Measurements from ENCODE around the gene LAT. TPM values are rescaled to one million over a fixed set of nuclear protein-coding genes. Genes with fewer than 3 reads are reported as not detected.

LAT gene
- total RNA-seq, 1 experiment from 2014 or later, result 3.3 TPM

DNA sequence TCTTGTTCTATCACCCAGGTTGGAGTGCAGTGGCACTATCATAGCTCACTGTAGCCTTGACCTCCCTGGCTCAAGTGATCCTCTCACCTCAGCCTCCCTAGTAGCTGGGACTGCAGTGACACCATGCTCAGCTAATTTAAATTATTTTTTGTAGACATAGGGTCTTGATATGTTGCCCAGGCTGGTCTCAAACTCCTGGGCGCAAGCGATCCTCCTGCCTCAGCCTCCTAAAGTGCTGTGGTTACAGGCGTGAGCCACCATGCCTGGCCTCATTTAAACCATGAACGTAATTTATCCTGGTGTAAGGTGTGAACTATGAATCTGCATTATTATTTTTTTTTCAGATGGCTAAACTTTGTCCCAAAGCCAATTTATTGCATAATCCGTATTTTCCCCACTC, 37.3 kb downstream of the LAT start:
- H3K9me2 ChIP-seq (ENCODE audit: insufficient read depth), result no peaks in the 10 kb centered on the region
- RAD21 ChIA-PET (ENCODE audit: low non-redundant PET in 1 of 2, low total read pairs in 2 of 2, uncharacterized antibody in 2 of 2, unreplicated experiment in 2 of 2), result no interaction called here
- H3K9ac ChIP-seq (ENCODE audit: low read length), result no peak overlapping the region
- no peaks in the 10 kb centered on the region for H3K27me3 ChIP-seq (ENCODE audit: insufficient read depth, low read length)
- peaks cover 7 to 10% of the 10 kb centered on the region in 2 experiments for H3K4me1 ChIP-seq (ENCODE audit: control insufficient read depth in 1 of 2, insufficient read depth in 2 of 2, low read length in 2 of 2)
- H4K20me1 ChIP-seq (ENCODE audit: insufficient read depth), result no peaks in the 10 kb centered on the region
- no peak overlapping the region for H3K4me3 ChIP-seq (replicated peaks in 1 of 2; ENCODE audit: low read depth in 1 of 2, low read length in 2 of 2)
- POLR2A ChIA-PET, result no interaction called here
- no peaks in the 10 kb centered on the region for H3K79me2 ChIP-seq (ENCODE audit: insufficient read depth, low read length)
- ATAC-seq (no peak), DNase-seq (ENCODE audit: low read depth, low spot score) (no peak)
- TF ChIP-seq FOSL1 (IDR thresholded peaks at IDR 0.05; ENCODE audit: low read depth), result no peak
- TF ChIP-seq POLR2A (IDR thresholded peaks at IDR 0.05; ENCODE audit: borderline replicate concordance, extremely low read depth, insufficient read depth, insufficient read length), result no peak
- no peak for TF ChIP-seq ZNF274 (IDR thresholded peaks at IDR 0.05; ENCODE audit: low read depth, low read length)
- TF ChIP-seq ZFX (IDR thresholded peaks at IDR 0.05), result no peak
- TF ChIP-seq SIN3A (IDR thresholded peaks at IDR 0.05; ENCODE audit: low read depth), result no peak
- CTCF ChIA-PET, result no interaction called here
- no peaks in the 10 kb centered on the region for H3K36me3 ChIP-seq (ENCODE audit: control insufficient read depth in 1 of 2, insufficient read depth in 2 of 2, low read length in 2 of 2)
- BruUV-seq (replicated peaks), result no TSS peak
- H3K27ac ChIP-seq (ENCODE audit: low read depth, low read length), result no peak overlapping the region
- H2AFZ ChIP-seq (ENCODE audit: low read depth, low read length, poor library complexity, severe bottlenecking), result no peak overlapping the region
- intact Hi-C loops (cut with micrococcal nuclease), result no loop called here
- no peak overlapping the region for H3K4me2 ChIP-seq (ENCODE audit: low read length)
- H3K9me3 ChIP-seq (ENCODE audit: control insufficient read depth in 1 of 2, insufficient read depth in 1 of 2, low read depth in 1 of 2, low read length in 2 of 2), result no peaks in the 10 kb centered on the region

DNA sequence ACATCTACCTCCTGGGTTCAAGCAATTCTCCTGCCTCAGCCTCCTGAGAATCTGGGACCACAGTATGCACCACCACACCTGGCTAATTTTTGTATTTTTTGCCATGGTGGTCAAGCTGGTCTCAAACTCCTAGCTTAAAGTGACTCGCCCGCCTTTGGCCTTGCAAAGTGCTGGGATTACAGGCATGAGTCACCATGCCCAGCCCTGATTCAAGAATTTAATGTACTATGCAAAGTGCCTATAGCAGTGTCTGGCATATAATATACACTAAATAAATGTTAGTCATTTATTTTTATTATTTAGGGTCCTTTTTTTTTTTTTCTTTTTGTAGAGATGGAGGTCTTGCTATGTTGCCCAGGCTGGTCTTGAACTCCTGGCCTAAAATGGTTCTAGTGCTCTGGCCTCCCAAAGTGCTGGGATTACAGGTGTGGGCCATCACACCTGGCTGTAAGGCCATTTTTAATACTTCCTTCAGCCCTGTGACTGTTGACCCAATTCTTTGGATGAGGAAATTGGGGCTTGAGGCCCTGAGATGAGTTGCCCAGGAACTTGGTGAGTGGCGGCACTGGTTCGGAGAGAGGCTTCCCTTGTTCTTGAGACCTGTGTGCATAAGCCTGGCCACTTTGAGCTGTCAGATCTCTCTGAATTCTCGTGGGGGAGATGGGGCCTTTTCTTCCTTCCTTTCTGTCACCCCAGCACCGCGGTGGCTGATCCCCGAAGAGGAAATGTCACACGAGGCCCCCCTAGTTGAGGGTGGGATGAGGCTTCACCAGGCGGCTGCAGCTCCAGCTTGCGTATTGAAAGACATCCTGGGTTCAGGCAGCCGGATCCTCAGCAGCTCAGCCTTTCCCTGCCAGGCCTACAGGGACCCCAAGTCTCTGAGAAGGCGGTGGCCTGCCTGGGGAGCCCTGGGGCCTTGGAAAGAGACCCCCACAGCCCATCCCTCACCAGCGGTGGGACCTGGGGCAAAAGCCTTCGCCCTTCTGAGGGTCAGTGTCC, 38.7 kb downstream of the LAT start:
- Histone ChIP-seq H4K20me1 (ENCODE audit: insufficient read depth) (no peaks in the 10 kb centered on the region), H3K36me3 (ENCODE audit: control insufficient read depth in 1 of 2, insufficient read depth in 2 of 2, low read length in 2 of 2) (no peaks in the 10 kb centered on the region), H3K27me3 (ENCODE audit: insufficient read depth, low read length) (no peaks in the 10 kb centered on the region), H3K4me1 (ENCODE audit: control insufficient read depth in 1 of 2, insufficient read depth in 2 of 2, low read length in 2 of 2) (peaks cover 7 to 10% of the 10 kb centered on the region in 2 experiments), H3K4me2 (ENCODE audit: low read length) (peak overlapping the region; percentile 31), H3K9me2 (ENCODE audit: insufficient read depth) (no peaks in the 10 kb centered on the region), H2AFZ (ENCODE audit: low read depth, low read length, poor library complexity, severe bottlenecking) (peak overlapping the region; percentile 4), H3K27ac (ENCODE audit: low read depth, low read length) (no peak overlapping the region), H3K4me3 (replicated peaks in 1 of 2; ENCODE audit: low read depth in 1 of 2, low read length in 2 of 2) (no peak overlapping the region), H3K9ac (ENCODE audit: low read length) (no peak overlapping the region), H3K9me3 (ENCODE audit: control insufficient read depth in 1 of 2, insufficient read depth in 1 of 2, low read depth in 1 of 2, low read length in 2 of 2) (no peaks in the 10 kb centered on the region), H3K79me2 (ENCODE audit: insufficient read depth, low read length) (no peaks in the 10 kb centered on the region)
- ChIA-PET RAD21 (ENCODE audit: low non-redundant PET in 1 of 2, low total read pairs in 2 of 2, uncharacterized antibody in 2 of 2, unreplicated experiment in 2 of 2) (no interaction called here), CTCF (no interaction called here), POLR2A (no interaction called here)
- DNase-seq (ENCODE audit: low read depth, low spot score) (no peak), ATAC-seq (peak; percentile 76)
- peak; percentile 29; the same call in 1 of the 2 replicates for TF ChIP-seq FOSL1 (IDR thresholded peaks at IDR 0.05; ENCODE audit: low read depth)
- no peak for TF ChIP-seq RAD21 (IDR thresholded peaks at IDR 0.05; ENCODE audit: low read depth)
- no peak for TF ChIP-seq ELF1 (IDR thresholded peaks at IDR 0.05; ENCODE audit: borderline replicate concordance, low read depth)
- TF ChIP-seq POLR2AphosphoS5 (IDR thresholded peaks at IDR 0.05; ENCODE audit: low read depth, low read length), result no peak
- TF ChIP-seq, protein P1, sequence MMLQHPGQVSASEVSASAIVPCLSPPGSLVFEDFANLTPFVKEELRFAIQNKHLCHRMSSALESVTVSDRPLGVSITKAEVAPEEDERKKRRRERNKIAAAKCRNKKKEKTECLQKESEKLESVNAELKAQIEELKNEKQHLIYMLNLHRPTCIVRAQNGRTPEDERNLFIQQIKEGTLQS (IDR thresholded peaks at IDR 0.05), result no peak
- TF ChIP-seq ZFX (IDR thresholded peaks at IDR 0.05), result no peak
- no peak for TF ChIP-seq EZH2 (IDR thresholded peaks at IDR 0.05)
- TF ChIP-seq, protein P2, sequence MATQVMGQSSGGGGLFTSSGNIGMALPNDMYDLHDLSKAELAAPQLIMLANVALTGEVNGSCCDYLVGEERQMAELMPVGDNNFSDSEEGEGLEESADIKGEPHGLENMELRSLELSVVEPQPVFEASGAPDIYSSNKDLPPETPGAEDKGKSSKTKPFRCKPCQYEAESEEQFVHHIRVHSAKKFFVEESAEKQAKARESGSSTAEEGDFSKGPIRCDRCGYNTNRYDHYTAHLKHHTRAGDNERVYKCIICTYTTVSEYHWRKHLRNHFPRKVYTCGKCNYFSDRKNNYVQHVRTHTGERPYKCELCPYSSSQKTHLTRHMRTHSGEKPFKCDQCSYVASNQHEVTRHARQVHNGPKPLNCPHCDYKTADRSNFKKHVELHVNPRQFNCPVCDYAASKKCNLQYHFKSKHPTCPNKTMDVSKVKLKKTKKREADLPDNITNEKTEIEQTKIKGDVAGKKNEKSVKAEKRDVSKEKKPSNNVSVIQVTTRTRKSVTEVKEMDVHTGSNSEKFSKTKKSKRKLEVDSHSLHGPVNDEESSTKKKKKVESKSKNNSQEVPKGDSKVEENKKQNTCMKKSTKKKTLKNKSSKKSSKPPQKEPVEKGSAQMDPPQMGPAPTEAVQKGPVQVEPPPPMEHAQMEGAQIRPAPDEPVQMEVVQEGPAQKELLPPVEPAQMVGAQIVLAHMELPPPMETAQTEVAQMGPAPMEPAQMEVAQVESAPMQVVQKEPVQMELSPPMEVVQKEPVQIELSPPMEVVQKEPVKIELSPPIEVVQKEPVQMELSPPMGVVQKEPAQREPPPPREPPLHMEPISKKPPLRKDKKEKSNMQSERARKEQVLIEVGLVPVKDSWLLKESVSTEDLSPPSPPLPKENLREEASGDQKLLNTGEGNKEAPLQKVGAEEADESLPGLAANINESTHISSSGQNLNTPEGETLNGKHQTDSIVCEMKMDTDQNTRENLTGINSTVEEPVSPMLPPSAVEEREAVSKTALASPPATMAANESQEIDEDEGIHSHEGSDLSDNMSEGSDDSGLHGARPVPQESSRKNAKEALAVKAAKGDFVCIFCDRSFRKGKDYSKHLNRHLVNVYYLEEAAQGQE (IDR thresholded peaks at IDR 0.05; ENCODE audit: low read depth), result no peak
- peak; percentile 23; the same call in 1 of the 2 replicates for TF ChIP-seq JUND (IDR thresholded peaks at IDR 0.05)
- no peak for TF ChIP-seq TCF7L2 (IDR thresholded peaks at IDR 0.05; ENCODE audit: borderline replicate concordance, extremely low read depth, insufficient read depth, insufficient read length)
- no peak for TF ChIP-seq CBX3 (IDR thresholded peaks at IDR 0.05; ENCODE audit: low read depth)
- no TSS peak for BruUV-seq (replicated peaks)
- intact Hi-C loops (cut with micrococcal nuclease), result no loop called here

Measured in HCT116 (cell line).